ENCODE results near the gene VMP1. TPM values are rescaled to one million over a fixed set of nuclear protein-coding genes. Genes with fewer than 3 reads are reported as not detected.
"Not testable (repeated sequence)": the region's sequence is repeated elsewhere in the genome, so short reads cannot be mapped to it uniquely, and the experiment has no call there.

The VMP1 gene
- total RNA-seq, 2 donors from 2014 or later, result 175 to 203 TPM

- 56% methylated on average over 3 of the region's 3 CpGs for WGBS
- H3K27ac ChIP-seq, result peak overlapping the region; percentile 96 to 99
- intact Hi-C loops (cut with DNase I), result no loop called here
Measured at GRCh38 chr17:59844884-59845594, 137.6 kb downstream of the VMP1 start.

GRCh38 chr17:59845595-59846393 is 138.3 kb downstream of the VMP1 start:
- TF ChIP-seq POLR2A (IDR thresholded peaks at IDR 0.05), result no peak
- TF ChIP-seq POLR2AphosphoS5 (IDR thresholded peaks at IDR 0.05), result peak; percentile 78
- peak in 1 of 4 experiments; percentile 44 for TF ChIP-seq CTCF (IDR thresholded peaks at IDR 0.05)

More at GRCh38 chr17:59844884-59845594, 137.6 kb downstream of the VMP1 start:
- Histone ChIP-seq H3K36me3 (no peaks in the 10 kb centered on the region), H3K4me1 (replicated peaks) (peaks cover 19% of the 10 kb centered on the region), H3K9me3 (no peaks in the 10 kb centered on the region), H3K27me3 (replicated peaks; ENCODE audit: insufficient read depth) (no peaks in the 10 kb centered on the region), H3K4me3 (no peak overlapping the region)
- DNase-seq (ENCODE audit: low spot score), result no peak
- no peak for TF ChIP-seq POLR2A (IDR thresholded peaks at IDR 0.05)
- no peak for TF ChIP-seq CTCF (IDR thresholded peaks at IDR 0.05)
- TF ChIP-seq POLR2AphosphoS5 (IDR thresholded peaks at IDR 0.05), result no peak

GRCh38 chr17:59846394-59847165 is 139.1 kb downstream of the VMP1 start:
- Histone ChIP-seq H3K4me3 (no peak overlapping the region), H3K27ac (peak overlapping the region; percentile 96 to 99), H3K27me3 (replicated peaks; ENCODE audit: insufficient read depth) (no peaks in the 10 kb centered on the region), H3K36me3 (no peaks in the 10 kb centered on the region), H3K4me1 (replicated peaks) (peaks cover 25% of the 10 kb centered on the region), H3K9me3 (no peaks in the 10 kb centered on the region)
- intact Hi-C loops (cut with DNase I), result no loop called here
- TF ChIP-seq POLR2A (IDR thresholded peaks at IDR 0.05) (no peak), POLR2AphosphoS5 (IDR thresholded peaks at IDR 0.05) (peak; percentile 43)
- peak; percentile 56 for DNase-seq (ENCODE audit: low spot score)
- WGBS, result 6% methylated on average over 7 of the region's 7 CpGs

More at GRCh38 chr17:59845595-59846393, 138.3 kb downstream of the VMP1 start:
- no peaks in the 10 kb centered on the region for H3K9me3 ChIP-seq
- peaks cover 19% of the 10 kb centered on the region for H3K4me1 ChIP-seq (replicated peaks)
- H3K4me3 ChIP-seq, result no peak overlapping the region
- H3K36me3 ChIP-seq, result no peaks in the 10 kb centered on the region
- WGBS, result 18% methylated on average over 3 of the region's 3 CpGs
- H3K27me3 ChIP-seq (replicated peaks; ENCODE audit: insufficient read depth), result no peaks in the 10 kb centered on the region
- intact Hi-C loops (cut with DNase I), result no loop called here
- peak; percentile 67 for DNase-seq (ENCODE audit: low spot score)
- peak overlapping the region; percentile 96 to 99 for H3K27ac ChIP-seq

GRCh38 chr17:59848385-59848668 is 140.9 kb downstream of the VMP1 start:
- Histone ChIP-seq H3K4me1 (replicated peaks) (peaks cover 37% of the 10 kb centered on the region), H3K27me3 (replicated peaks; ENCODE audit: insufficient read depth) (no peaks in the 10 kb centered on the region), H3K27ac (peak overlapping the region; percentile 96 to 99), H3K4me3 (no peak overlapping the region), H3K36me3 (no peaks in the 10 kb centered on the region), H3K9me3 (no peaks in the 10 kb centered on the region)
- 95% methylated on average over 6 of the region's 6 CpGs for WGBS
- DNase-seq (ENCODE audit: low spot score), result no peak
- intact Hi-C loops (cut with DNase I), result no loop called here
- no peak for TF ChIP-seq POLR2AphosphoS5 (IDR thresholded peaks at IDR 0.05)
- no peak for TF ChIP-seq POLR2A (IDR thresholded peaks at IDR 0.05)
- TF ChIP-seq CTCF (IDR thresholded peaks at IDR 0.05), result no peak

GRCh38 chr17:59848778-59849177 is 141.3 kb downstream of the VMP1 start:
- intact Hi-C loops (cut with DNase I), result no loop called here
- DNase-seq (ENCODE audit: low spot score), result no peak
- Histone ChIP-seq H3K27ac (peak overlapping the region; percentile 96 to 99), H3K36me3 (no peaks in the 10 kb centered on the region), H3K9me3 (no peaks in the 10 kb centered on the region), H3K4me3 (no peak overlapping the region), H3K27me3 (replicated peaks; ENCODE audit: insufficient read depth) (no peaks in the 10 kb centered on the region), H3K4me1 (replicated peaks) (peaks cover 37% of the 10 kb centered on the region)
- WGBS, result 84% methylated on average over 7 of the region's 7 CpGs
- no peak for TF ChIP-seq POLR2AphosphoS5 (IDR thresholded peaks at IDR 0.05)
- TF ChIP-seq CTCF (IDR thresholded peaks at IDR 0.05), result no peak
- no peak for TF ChIP-seq POLR2A (IDR thresholded peaks at IDR 0.05)

- H3K27me3 ChIP-seq (replicated peaks; ENCODE audit: insufficient read depth); H3K36me3 ChIP-seq; intact Hi-C loops (cut with DNase I); DNase-seq (ENCODE audit: low spot score); H3K27ac ChIP-seq; H3K4me3 ChIP-seq; H3K9me3 ChIP-seq: not testable (repeated sequence)
- 91% methylated on average over 15 of the region's 15 CpGs for WGBS
- peaks cover 29% of the 10 kb centered on the region for H3K4me1 ChIP-seq (replicated peaks)
Measured at GRCh38 chr17:59850311-59850710, 142.9 kb downstream of the VMP1 start.
